ENCODE measurements around the gene MICAL3. TPM values are rescaled to one million over a fixed set of nuclear protein-coding genes. Genes with fewer than 3 reads are reported as not detected.

The MICAL3 gene
- total and polyA plus RNA-seq, 5 donors: 30.4 to 105 (median 72.5) TPM

DNA sequence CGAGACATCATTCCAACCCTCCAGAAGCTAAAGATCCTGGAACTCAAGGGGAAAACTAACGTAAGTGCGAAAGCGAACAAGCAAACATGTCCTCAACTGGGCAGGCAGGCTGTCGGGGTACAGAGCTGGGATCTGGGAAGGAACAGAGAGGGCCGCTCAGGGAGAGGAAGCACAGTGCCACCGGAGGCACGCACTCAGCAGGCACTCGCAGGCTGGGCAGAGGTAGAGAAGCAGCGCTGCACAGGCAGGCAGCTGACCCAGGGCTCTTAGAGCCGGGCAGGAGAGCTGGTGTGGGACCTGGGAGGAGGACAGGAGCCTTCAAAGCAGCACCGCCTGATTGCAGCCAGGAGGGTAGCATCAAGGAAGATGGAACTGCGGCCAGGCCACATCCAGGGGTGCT lies 62.2 kb downstream of the MICAL3 start:
- intact Hi-C loops (cut with DNase I): no loop called here
- H3K9me3 ChIP-seq (ENCODE audit: control insufficient read depth, low read length): no peaks in the 10 kb centered on the region
- DNase-seq: peak in 1 of 3 donors; percentile 25
- H3K4me1 ChIP-seq (ENCODE audit: control insufficient read depth, insufficient read depth, low read length): peaks cover 11% of the 10 kb centered on the region
- no peak overlapping the region for H3K27ac ChIP-seq (ENCODE audit: low read length)
- WGBS: 77% methylated on average over 13 of the region's 13 CpGs
- H3K27me3 ChIP-seq (ENCODE audit: control insufficient read depth, insufficient read depth): no peaks in the 10 kb centered on the region
- H3K4me3 ChIP-seq (ENCODE audit: low read length): no peak overlapping the region
- ATAC-seq: no peak

DNA sequence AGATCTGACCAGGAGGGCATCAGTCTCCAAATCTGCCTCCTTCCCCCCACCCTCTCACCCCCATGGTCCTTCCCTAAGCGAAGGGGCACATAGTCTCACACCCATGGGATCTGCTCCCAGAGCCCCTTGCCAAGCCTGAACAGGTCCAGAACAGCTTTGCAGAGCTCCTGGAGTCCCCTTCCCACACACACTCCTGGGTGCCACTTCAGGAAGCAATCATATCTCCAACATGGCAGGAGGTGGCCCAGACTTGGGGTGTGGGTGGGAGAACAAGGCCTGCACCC lies 63.0 kb downstream of the MICAL3 start:
- peaks cover 12% of the 10 kb centered on the region for H3K4me1 ChIP-seq (ENCODE audit: control insufficient read depth, insufficient read depth, low read length)
- ATAC-seq (no peak), DNase-seq (no peak)
- H3K4me3 ChIP-seq (ENCODE audit: low read length): no peak overlapping the region
- H3K27me3 ChIP-seq (ENCODE audit: control insufficient read depth, insufficient read depth): no peaks in the 10 kb centered on the region
- H3K9me3 ChIP-seq (ENCODE audit: control insufficient read depth, low read length): no peaks in the 10 kb centered on the region
- intact Hi-C loops (cut with DNase I): no loop called here
- 0% methylated on average over 1 of the region's 1 CpG for WGBS
- no peak overlapping the region for H3K27ac ChIP-seq (ENCODE audit: low read length)

DNA sequence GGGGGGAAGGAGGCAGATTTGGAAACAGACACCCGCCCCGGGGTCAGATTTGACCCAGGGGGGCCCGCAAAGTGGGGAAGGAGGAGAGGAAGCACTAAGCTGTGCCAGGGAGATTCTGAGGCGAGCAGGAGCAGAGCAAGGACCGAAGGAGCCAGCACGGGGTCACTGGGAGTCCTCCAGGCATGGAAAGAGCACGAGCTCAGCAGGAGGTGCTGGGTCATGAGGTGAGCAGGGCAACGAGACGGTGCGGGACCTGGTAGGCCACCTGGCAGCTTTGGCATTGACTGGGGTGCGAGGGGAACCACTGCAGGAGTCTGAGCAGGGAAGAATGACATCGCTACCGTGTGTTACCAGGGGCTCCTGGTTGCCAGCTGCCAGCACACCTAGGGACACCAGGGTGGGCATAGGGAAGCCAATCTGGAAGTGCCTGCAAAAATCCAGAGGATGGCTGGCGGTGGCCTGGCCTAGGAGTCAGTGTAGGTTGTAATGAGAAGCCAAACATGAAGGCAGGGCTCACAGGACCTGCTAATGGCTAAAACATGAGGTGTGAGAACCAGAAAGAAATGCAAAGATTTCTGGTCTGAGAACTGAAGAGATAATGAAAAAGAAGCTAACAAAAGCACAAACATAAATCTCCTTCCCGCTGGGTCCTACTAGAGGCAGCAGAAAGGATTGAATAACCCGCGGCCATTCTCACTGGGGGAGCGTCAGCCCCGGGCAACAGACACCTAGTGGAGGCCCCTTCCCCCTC lies 63.5 kb downstream of the MICAL3 start:
- Histone ChIP-seq H3K27me3 (ENCODE audit: control insufficient read depth, insufficient read depth) (no peaks in the 10 kb centered on the region), H3K4me3 (ENCODE audit: low read length) (no peak overlapping the region), H3K27ac (ENCODE audit: low read length) (no peak overlapping the region), H3K9me3 (ENCODE audit: control insufficient read depth, low read length) (no peaks in the 10 kb centered on the region), H3K4me1 (ENCODE audit: control insufficient read depth, insufficient read depth, low read length) (peaks cover 12% of the 10 kb centered on the region)
- intact Hi-C loops (cut with DNase I): no loop called here
- no peak for ATAC-seq
- DNase-seq: peak in 1 of 3 donors; percentile 18
- WGBS: 78% methylated on average over 19 of the region's 19 CpGs

DNA sequence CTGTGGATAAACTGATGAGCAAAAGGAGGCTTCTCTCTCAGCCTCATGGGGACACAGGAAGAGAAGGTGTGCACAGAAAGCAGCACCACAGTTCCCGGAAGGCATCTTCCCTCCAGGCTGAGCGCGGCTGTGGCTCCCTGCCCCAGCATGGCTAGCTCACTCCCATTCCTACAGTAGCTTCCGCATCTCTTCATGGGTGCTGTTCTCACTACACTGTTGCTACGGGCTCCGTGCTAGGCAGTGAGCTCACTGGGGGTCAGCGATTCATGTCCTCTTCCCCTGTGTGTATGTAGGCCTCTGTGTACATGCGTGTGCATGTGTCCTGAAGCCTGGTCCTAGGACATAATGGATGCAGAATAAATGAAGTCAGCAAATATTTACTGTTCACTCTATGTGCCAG lies 64.3 kb downstream of the MICAL3 start:
- WGBS: 93% methylated on average over 8 of the region's 8 CpGs
- Histone ChIP-seq H3K27ac (ENCODE audit: low read length) (no peak overlapping the region), H3K4me3 (ENCODE audit: low read length) (no peak overlapping the region), H3K4me1 (ENCODE audit: control insufficient read depth, insufficient read depth, low read length) (peaks cover 12% of the 10 kb centered on the region), H3K27me3 (ENCODE audit: control insufficient read depth, insufficient read depth) (no peaks in the 10 kb centered on the region), H3K9me3 (ENCODE audit: control insufficient read depth, low read length) (no peaks in the 10 kb centered on the region)
- DNase-seq (peak in 1 of 3 donors; percentile 27), ATAC-seq (no peak)
- intact Hi-C loops (cut with DNase I): no loop called here

DNA sequence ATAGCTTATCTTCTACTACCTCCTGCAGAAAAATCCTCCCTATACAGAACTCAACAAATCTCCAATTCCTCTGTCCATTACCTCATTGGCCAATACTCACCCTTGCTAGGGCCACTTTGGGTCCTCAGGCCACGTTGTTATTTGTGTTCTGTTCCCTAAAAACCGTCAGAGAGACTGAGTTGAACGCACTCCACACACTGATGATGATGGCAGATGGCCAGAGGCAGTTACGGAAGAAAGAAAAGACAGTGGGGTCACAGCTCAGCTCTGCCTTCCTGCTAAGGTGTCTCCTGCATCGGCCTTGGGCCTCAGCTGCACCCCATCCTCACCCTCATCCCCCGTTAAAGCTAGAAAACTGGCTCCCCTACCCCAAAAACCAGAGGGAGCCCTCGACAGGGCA lies 66.2 kb downstream of the MICAL3 start:
- DNase-seq: peak in 1 of 3 donors; percentile 5
- no peak overlapping the region for H3K27ac ChIP-seq (ENCODE audit: low read length)
- 56% methylated on average over 7 of the region's 7 CpGs for WGBS
- no peaks in the 10 kb centered on the region for H3K9me3 ChIP-seq (ENCODE audit: control insufficient read depth, low read length)
- intact Hi-C loops (cut with DNase I): no loop called here
- no peak overlapping the region for H3K4me3 ChIP-seq (ENCODE audit: low read length)
- no peak for ATAC-seq
- peaks cover 10% of the 10 kb centered on the region for H3K4me1 ChIP-seq (ENCODE audit: control insufficient read depth, insufficient read depth, low read length)
- no peaks in the 10 kb centered on the region for H3K27me3 ChIP-seq (ENCODE audit: control insufficient read depth, insufficient read depth)

DNA sequence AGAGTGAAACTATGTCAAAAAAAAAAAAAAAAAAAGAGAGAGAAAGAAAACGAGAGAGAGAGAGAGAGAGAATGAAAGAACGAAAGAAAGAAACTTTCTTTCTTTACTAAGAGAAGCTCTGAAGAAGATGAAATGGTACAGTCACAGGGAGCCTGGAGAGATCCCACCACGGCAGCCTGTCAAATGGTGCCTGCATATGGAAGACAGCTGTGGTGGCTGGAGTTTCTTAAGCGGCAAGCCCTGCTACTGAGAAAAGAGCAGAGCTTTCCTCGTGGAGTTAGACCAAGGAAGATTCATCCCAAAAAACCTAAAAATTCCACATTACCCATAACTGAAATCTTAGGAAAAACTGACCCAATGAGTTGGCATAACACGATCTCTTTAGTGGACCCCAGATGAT lies 66.7 kb downstream of the MICAL3 start:
- H3K27me3 ChIP-seq (ENCODE audit: control insufficient read depth, insufficient read depth): no peaks in the 10 kb centered on the region
- 55% methylated on average over 6 of the region's 6 CpGs for WGBS
- intact Hi-C loops (cut with DNase I): no loop called here
- no peaks in the 10 kb centered on the region for H3K9me3 ChIP-seq (ENCODE audit: control insufficient read depth, low read length)
- ATAC-seq (no peak), DNase-seq (peak in 1 of 3 donors; percentile 49)
- peaks cover 10% of the 10 kb centered on the region for H3K4me1 ChIP-seq (ENCODE audit: control insufficient read depth, insufficient read depth, low read length)
- no peak overlapping the region for H3K27ac ChIP-seq (ENCODE audit: low read length)
- H3K4me3 ChIP-seq (ENCODE audit: low read length): no peak overlapping the region

DNA sequence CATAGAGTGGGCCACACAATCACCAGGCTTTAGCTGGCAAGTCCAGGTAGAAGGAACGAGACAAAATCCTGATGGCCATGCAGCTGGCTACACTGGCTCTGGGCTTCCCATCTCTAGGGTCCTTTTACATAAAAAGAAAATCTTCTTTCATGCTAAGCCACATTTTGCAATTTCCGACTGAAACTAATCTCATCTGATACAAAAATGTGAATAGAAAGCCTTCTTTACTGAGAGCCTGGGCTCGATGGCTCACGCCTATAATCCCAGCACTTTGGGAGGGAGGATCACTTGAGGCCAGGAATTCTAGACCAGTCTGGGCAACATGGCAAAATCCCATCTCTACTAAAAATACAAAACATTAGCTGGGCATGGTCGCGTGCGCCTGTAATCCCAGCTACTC lies 67.2 kb downstream of the MICAL3 start:
- ATAC-seq (no peak), DNase-seq (peak in 1 of 3 donors; percentile 8)
- no peak overlapping the region for H3K27ac ChIP-seq (ENCODE audit: low read length)
- 61% methylated on average over 7 of the region's 7 CpGs for WGBS
- H3K4me1 ChIP-seq (ENCODE audit: control insufficient read depth, insufficient read depth, low read length): peaks cover 10% of the 10 kb centered on the region
- no peaks in the 10 kb centered on the region for H3K9me3 ChIP-seq (ENCODE audit: control insufficient read depth, low read length)
- no peak overlapping the region for H3K4me3 ChIP-seq (ENCODE audit: low read length)
- no peaks in the 10 kb centered on the region for H3K27me3 ChIP-seq (ENCODE audit: control insufficient read depth, insufficient read depth)
- intact Hi-C loops (cut with DNase I): no loop called here

DNA sequence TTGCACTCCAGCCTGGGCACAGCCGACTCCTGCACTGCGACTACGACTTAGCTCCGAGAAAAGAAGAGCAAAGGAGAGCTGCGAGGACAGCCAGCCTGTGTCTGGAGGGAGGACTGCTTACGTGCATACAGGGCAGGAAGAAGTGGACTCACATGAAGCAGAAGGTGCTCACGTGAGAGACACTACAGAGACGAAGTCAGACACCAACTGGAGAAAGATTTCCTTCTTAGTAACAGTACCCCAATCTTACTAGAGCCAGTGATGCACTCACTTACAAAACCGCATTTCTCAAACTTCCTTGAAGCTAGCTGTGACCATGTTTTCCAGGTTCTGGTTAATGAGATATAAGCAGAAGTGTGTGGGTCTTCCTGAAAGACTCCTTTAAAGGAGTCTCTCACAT lies 67.7 kb downstream of the MICAL3 start:
- intact Hi-C loops (cut with DNase I): no loop called here

DNA sequence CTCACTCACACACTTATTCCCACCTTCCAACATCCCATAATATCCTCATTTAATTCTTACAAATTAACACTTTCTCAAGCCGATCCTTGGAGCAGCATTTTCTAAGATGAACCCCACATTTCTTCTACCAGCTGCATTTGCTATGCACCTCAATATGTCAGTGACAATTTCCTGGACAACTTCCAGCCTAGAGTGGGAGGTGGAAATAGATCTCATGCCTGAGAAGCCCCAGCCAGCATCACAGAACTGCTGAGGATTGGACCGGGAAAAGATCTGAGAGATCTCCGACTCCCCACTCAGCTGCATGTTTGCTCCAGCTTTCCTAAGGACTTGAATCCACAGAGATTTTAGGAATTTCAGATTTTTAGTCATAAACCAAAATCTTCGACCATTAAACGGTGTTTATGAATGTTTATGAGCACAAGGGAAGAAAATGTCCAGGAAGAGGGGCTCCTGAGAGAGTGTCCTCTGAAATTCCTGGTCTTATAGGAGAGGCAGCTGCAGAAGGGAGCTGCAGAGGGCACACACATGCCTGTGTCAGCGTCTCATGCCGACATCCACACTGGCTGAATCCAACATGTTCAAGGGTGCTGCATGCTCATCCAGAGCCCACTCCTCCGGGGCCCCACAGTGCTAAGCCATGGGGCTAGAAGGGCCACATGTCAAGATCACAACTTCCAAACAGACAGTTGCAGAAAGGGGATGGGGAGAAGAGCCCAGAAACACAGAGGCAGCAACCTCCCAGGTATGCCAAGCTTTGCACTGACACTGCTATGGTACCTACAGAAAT lies 68.6 kb downstream of the MICAL3 start:
- ATAC-seq (no peak), DNase-seq (peak in 1 of 3 donors; percentile 2)
- Histone ChIP-seq H3K9me3 (ENCODE audit: control insufficient read depth, low read length) (no peaks in the 10 kb centered on the region), H3K4me1 (ENCODE audit: control insufficient read depth, insufficient read depth, low read length) (peaks cover 12% of the 10 kb centered on the region), H3K27ac (ENCODE audit: low read length) (no peak overlapping the region), H3K27me3 (ENCODE audit: control insufficient read depth, insufficient read depth) (no peaks in the 10 kb centered on the region), H3K4me3 (ENCODE audit: low read length) (no peak overlapping the region)
- intact Hi-C loops (cut with DNase I): no loop called here
- WGBS: 56% methylated on average over 8 of the region's 8 CpGs

More for the DNA sequence above, 67.7 kb downstream of the MICAL3 start:
- no peak overlapping the region for H3K27ac ChIP-seq (ENCODE audit: low read length)
- ATAC-seq (no peak), DNase-seq (no peak)
- H3K9me3 ChIP-seq (ENCODE audit: control insufficient read depth, low read length): no peaks in the 10 kb centered on the region
- H3K27me3 ChIP-seq (ENCODE audit: control insufficient read depth, insufficient read depth): no peaks in the 10 kb centered on the region
- H3K4me1 ChIP-seq (ENCODE audit: control insufficient read depth, insufficient read depth, low read length): peaks cover 9% of the 10 kb centered on the region
- 84% methylated on average over 9 of the region's 9 CpGs for WGBS
- no peak overlapping the region for H3K4me3 ChIP-seq (ENCODE audit: low read length)

DNA sequence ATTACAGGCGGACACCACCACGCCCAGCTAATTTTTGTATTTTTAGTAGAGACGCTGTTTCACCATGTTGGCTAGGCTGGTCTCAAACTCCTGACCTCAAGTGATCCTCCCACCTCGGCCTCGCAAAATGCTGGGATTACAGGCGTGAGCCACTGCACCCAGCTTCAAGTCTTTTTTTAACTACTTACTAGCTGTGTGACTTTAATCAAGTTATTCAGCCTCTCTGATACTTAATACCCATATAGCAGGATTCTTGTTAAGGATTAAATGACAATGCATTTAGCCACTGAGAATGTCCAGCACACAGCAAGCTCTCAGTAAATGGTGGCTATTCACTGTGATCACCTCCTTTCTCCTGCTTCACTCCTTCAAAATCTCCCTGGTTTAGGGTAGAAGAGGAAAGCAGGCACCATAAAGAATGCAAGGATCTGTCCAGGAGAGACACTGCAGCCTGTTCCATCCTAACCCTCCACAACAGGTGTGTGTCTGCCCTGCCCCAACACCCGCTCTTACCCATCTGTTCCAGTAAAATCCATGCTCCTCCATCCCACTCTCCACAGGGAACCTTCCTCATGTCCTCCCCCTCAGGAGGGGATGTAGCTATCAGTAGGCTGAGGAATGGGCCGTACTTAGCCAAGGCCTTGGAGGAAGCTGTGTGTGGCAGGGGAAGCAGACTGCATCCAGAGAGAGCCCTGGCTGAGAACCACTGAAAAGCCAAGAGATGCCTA lies 69.3 kb downstream of the MICAL3 start:
- no peaks in the 10 kb centered on the region for H3K27me3 ChIP-seq (ENCODE audit: control insufficient read depth, insufficient read depth)
- no peaks in the 10 kb centered on the region for H3K9me3 ChIP-seq (ENCODE audit: control insufficient read depth, low read length)
- intact Hi-C loops (cut with DNase I): no loop called here
- no peak overlapping the region for H3K4me3 ChIP-seq (ENCODE audit: low read length)
- peaks cover 13% of the 10 kb centered on the region for H3K4me1 ChIP-seq (ENCODE audit: control insufficient read depth, insufficient read depth, low read length)
- WGBS: 90% methylated on average over 8 of the region's 8 CpGs
- DNase-seq (peak in 1 of 3 donors; percentile 7), ATAC-seq (no peak)
- no peak overlapping the region for H3K27ac ChIP-seq (ENCODE audit: low read length)

Data from right cardiac atrium (tissue), 5 donors.